Stimulated activated CD8-positive, alpha-beta memory T cell treated with anti-CD3 and anti-CD28 coated beads, Interleukin-15, amount 100 ng/mL, for 24 hours (primary cell): Measurements from ENCODE around the gene SCUBE2.

ENCODE experiments used
- DNase-seq: peaks from one replicate; pipeline ENCODE4 v3.0.0-alpha.2; 2020; ENCODE audit warnings: low read depth

Gene SCUBE2

GRCh38 chr11:9091044-9091922 is at the start of gene SCUBE2:
Gene SCUBE2, minus strand, starts transcription at chr11:9091599. Its CDS starts 71 bp downstream, at chr11:9091528.
- DNase-seq, result no peak

- DNase-seq, result no peak
These were observed 49.8 kb upstream of the SCUBE2 start for GRCh38 chr11:9141186-9141585.

- no peak for DNase-seq
These were observed 48.4 kb upstream of the SCUBE2 start for GRCh38 chr11:9139628-9140357.

GRCh38 chr11:9138612-9139579 is 47.5 kb upstream of the SCUBE2 start:
- DNase-seq, result no peak

GRCh38 chr11:9138133-9138453 is 46.7 kb upstream of the SCUBE2 start:
- DNase-seq, result no peak

GRCh38 chr11:9137293-9138132 is 46.1 kb upstream of the SCUBE2 start:
- DNase-seq, result peak; percentile 44

GRCh38 chr11:9136741-9137140 is 45.3 kb upstream of the SCUBE2 start:
- no peak for DNase-seq

DNA sequence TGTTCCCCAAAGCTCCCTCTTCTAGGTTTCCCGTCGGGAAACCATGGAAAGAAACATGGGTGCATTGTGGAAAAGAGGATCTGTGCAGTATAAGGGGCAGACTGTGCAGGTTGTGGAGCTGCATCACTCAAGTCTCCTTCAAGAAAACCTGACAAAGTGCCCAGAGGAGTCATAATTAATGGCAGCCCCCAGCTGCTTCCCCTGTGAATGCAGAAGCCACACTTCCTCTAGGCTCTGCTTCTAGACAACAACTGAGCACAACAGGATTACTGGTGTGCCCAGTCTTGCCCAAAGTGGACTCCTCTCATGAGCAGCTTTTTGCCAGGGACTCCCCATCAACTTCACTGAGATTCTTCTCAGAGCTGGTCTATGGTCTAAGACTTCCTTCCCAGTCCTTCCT is 42.6 kb upstream of the SCUBE2 start:
- DNase-seq, result no peak

- DNase-seq, result no peak
These were observed 40.9 kb upstream of the SCUBE2 start for GRCh38 chr11:9132203-9132878.

GRCh38 chr11:9130297-9130696 is 38.9 kb upstream of the SCUBE2 start:
- no peak for DNase-seq

- no peak for DNase-seq
These were observed 35.2 kb upstream of the SCUBE2 start for GRCh38 chr11:9126636-9127035.

DNA sequence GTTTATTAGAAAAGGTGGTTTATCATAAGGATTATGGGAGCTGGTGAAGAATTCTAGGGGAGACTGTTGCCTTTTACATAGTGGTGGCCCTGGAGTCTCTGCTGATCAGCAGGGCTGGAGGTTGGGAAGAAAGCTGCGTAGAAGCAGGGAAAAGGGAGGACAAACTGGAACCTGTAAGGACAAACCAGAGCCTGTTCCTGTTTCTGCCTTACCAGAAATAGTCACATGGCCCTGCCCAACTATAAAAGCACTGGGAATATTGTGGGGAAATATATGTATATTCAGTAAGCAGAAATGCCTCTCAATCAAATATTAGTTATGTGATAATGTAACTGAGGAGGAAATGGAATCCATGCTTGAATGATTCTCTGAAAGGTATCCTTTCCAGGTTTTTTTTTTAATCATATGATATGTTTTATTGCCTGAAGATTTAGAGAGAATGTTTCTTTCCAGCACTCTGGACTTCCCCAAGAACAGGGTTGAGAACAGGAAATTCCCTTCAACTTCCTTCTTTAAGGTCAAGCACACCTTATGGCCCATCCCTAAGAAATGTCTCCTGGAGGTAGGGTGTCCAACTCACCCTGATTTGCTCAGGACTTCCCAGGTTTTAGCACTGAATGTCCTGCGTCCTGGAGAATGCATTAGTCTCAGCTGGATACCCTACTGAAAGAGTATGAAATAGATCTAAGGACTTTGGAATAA is 33.9 kb upstream of the SCUBE2 start:
- DNase-seq, result no peak

GRCh38 chr11:9123595-9124304 is 32.4 kb upstream of the SCUBE2 start:
- DNase-seq, result no peak

- no peak for DNase-seq
These were observed 30.0 kb upstream of the SCUBE2 start for GRCh38 chr11:9121469-9121796.

- DNase-seq, result no peak
These were observed 29.5 kb upstream of the SCUBE2 start for GRCh38 chr11:9120664-9121468.

DNA sequence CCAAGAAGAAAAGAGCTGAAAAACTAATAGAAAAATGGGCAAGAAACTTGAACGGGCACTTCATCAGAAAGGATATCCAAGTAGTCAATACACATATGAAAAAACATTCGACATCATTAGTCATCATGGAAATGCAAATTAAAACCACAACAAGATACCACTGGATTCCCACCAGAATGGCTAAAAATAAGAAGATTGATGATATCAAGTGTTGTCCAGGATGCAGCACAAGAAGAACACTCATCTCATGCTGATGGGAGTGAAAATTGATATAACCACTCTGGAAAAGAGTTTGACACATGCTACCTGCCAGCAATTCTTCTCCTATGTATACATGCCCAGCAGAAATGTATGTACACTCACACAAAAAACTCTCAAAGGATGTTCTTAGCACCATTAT is 26.9 kb upstream of the SCUBE2 start:
- DNase-seq, result no peak

GRCh38 chr11:9112075-9112474 is 20.7 kb upstream of the SCUBE2 start:
- DNase-seq, result no peak

DNA sequence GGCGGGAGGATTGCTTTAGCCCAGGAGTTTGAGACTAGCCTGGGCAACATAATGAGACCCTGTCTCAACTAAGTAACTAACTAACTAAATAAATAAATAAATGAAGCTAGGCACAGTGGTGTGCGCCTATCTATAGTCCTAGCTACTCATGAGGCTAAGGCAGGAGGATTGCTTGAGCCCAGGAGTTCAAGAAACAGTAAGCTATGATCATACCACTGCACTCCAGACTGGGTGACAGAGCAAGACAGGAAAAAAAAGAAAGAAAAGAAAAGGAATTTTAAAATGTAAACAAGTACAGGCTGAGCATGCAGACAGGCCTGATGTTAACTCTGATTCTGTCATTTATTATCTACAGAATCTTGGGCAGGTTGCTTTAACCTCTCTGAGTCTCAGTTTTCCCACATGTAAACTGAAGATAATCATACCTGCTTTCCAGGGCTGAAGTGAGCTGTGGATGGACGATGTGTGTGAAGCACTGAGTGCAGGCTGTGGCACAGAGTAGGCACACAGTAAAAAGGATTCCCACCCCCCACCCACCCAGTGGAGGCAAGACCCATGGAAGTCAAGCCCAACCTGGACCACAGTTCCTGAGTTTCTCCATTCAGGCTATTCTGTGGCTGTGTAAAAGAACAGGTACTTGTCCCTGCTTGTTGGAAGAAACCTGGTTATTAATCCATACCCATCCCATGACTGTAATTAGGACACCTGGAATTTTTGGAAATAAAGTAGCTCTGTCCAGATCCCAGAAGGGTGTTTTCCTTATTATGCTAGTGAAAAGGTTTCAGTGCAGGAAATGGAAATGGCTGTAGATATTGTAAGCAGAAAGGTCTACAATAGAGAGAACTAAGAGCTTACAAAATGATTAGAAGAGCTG is 18.7 kb upstream of the SCUBE2 start:
- no peak for DNase-seq
